WERI-Rb-1 (cell line): ENCODE measurements around the gene BAG3.
A peak's percentile ranks its signal among the peaks of the same experiment; 100 is the strongest.

Experiments
- DNase-seq: peaks from one replicate; pipeline ENCODE4 v3.0.0-alpha.2; 2020
- H3K27ac ChIP-seq: fragments of 250-450 bp; sonication (Bioruptor Pico); 2 replicates; pipeline ENCODE4 v1.5.1; 2020; ENCODE audit warnings: mild to moderate bottlenecking, moderate library complexity
- H3K27me3 ChIP-seq: fragments of 250-450 bp; sonication (Bioruptor Pico); 2 replicates; pipeline ENCODE4 v1.5.1; 2021; ENCODE audit warnings: mild to moderate bottlenecking, low read depth, moderate library complexity; ENCODE audit not compliant: insufficient read depth, severe bottlenecking
- H3K36me3 ChIP-seq: fragments of 250-450 bp; sonication (Bioruptor Pico); 2 replicates; pipeline ENCODE4 v1.5.1; 2020; ENCODE audit warnings: mild to moderate bottlenecking, moderate library complexity
- H3K4me3 ChIP-seq: 2 replicates; pipeline ENCODE4 v1.5.1; 2011; ENCODE audit warnings: low read depth, mild to moderate bottlenecking, control low read depth, low read length
- H3K9me3 ChIP-seq: fragments of 250-450 bp; sonication (Bioruptor Pico); 2 replicates; pipeline ENCODE4 v1.5.1; 2021; ENCODE audit warnings: mild to moderate bottlenecking, moderate library complexity; ENCODE audit not compliant: severe bottlenecking
- TF ChIP-seq, protein P1 (sequence below): IDR thresholded peaks from 2 replicates; pipeline ENCODE4 v1.5.1; 2011; ENCODE audit warnings: low read depth, mild to moderate bottlenecking, control low read depth, inconsistent platforms, low read length

The BAG3 gene

DNA sequence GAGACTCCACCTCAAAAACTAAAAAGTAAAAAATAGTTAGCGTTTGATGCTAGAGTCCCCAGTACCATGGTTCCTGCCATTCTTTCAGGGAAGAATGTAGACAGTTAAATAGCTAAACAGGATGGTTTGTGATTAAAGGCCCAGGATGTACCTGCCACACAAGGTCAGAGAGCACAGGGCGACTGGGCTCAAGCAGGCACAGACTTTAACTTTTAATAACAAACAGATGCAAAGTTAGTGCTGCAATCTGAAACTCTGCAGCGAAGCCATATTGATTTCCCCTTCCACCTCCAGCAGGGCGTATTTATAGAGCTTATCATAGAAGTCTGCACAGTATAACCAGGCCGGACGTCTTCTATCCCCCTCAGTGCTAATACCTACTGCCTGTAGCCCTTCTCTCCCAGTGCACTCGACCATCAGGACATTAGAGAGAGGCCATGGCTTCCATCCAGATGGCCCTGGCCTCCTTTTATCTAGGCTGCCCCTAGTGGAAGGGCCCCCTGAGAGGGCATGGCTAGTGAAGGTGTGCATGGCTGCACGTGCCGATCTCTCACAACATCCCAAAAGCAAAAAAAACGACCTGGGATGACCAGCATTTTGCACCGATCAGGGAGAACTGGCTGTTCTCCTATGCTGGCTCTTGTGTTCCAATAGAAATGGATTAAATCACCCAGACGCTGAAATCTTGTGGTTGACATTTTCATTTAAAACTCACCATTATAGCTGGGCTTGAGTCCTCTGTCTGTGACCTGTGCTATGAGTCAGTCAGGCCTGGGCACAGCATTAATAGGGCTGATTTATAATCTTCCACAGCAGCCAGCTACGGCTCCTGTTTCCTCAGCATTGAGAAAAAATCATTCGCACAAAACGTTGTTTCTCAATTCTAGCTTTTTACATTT lies 7.6 kb upstream of the BAG3 start:
- Histone ChIP-seq H3K9me3 (peaks cover 10% of the 10 kb centered on the region), H3K27ac (no peak overlapping the region), H3K4me3 (no peak overlapping the region), H3K27me3 (no peaks in the 10 kb centered on the region), H3K36me3 (no peaks in the 10 kb centered on the region)
- TF ChIP-seq, protein P1, sequence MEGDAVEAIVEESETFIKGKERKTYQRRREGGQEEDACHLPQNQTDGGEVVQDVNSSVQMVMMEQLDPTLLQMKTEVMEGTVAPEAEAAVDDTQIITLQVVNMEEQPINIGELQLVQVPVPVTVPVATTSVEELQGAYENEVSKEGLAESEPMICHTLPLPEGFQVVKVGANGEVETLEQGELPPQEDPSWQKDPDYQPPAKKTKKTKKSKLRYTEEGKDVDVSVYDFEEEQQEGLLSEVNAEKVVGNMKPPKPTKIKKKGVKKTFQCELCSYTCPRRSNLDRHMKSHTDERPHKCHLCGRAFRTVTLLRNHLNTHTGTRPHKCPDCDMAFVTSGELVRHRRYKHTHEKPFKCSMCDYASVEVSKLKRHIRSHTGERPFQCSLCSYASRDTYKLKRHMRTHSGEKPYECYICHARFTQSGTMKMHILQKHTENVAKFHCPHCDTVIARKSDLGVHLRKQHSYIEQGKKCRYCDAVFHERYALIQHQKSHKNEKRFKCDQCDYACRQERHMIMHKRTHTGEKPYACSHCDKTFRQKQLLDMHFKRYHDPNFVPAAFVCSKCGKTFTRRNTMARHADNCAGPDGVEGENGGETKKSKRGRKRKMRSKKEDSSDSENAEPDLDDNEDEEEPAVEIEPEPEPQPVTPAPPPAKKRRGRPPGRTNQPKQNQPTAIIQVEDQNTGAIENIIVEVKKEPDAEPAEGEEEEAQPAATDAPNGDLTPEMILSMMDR: peak; percentile 53
- DNase-seq: peak; percentile 52

DNA sequence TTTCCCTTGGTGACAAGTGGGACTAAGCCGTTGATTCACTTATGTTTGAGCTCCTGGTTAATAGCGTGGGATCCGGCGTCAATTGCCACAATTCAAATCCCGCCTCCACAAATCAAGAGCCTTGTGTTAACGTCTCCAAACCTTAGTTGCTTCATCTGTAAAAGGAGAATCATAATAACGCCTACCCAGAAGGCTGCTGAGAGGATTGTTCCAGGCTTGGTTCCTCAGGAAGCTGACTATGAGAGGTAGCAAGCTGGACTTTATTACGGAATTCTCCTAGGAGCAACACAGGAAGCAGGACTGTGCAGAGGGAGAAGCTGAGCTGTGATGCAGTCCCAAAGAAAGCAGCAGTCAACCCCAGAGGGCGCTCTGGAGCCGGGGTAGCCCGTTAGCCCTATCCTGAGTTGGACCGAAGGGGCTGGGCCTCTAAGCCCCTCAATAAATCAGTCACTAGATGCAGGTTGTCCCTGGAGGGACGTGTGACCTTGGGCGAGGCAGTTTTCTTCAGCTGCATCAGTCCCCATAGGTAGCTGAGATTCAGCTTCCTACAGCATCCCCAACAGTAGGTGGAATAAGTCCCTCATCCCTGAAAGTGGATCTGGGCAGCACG lies 6.9 kb upstream of the BAG3 start:
- H3K9me3 ChIP-seq: peaks cover 10% of the 10 kb centered on the region
- TF ChIP-seq, protein P1: peak; percentile 64
- peak; percentile 41 for DNase-seq
- no peak overlapping the region for H3K27ac ChIP-seq
- no peaks in the 10 kb centered on the region for H3K27me3 ChIP-seq
- H3K36me3 ChIP-seq: no peaks in the 10 kb centered on the region
- no peak overlapping the region for H3K4me3 ChIP-seq

DNA sequence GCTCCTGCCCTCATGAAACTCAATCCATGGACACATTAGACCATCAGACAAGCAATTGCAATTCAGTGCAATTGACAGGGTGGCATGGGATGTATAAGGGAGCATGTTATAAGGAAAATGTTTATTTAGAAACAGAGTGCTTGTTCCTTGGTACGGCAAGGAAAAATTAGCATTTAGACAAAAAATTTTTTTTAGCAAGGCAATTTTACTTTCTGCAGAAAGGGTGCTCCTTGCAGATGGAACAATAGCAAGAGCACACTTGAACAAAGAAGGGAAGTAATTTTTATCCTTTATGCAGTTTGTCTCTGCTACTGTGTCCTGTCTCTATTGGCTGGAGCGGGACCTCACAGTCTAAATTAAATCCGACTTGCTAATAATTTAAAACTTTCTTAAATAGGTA lies 6.2 kb upstream of the BAG3 start:
- Histone ChIP-seq H3K27ac (no peak overlapping the region), H3K27me3 (no peaks in the 10 kb centered on the region), H3K9me3 (peaks cover 10% of the 10 kb centered on the region), H3K36me3 (no peaks in the 10 kb centered on the region), H3K4me3 (no peak overlapping the region)
- TF ChIP-seq, protein P1: no peak
- no peak for DNase-seq

DNA sequence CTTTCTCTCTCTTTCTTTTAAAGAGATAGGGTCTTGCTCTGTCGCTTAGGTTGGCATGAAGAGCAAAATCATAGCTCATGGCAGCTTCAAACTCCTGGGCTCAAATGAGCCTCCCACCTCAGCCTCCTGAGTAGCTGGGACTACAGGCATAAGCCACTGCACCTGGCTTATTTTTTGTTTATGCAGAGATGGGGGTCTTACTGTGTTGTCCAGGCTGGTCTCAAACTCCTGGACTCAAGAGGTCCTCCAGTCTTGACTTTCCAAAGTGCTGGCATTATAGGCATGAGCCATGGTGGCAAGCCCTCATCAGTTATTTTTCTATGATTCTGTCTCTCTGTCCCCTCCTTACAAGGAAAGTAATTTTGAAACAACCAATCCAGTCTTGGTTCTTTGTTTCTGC lies 1.1 kb upstream of the BAG3 start:
- TF ChIP-seq, protein P1: no peak
- H3K27ac ChIP-seq: no peak overlapping the region
- no peak for DNase-seq
- 0 out of 2 replicates have a peak overlapping the region, but pooled peaks have one; percentile 64 for H3K4me3 ChIP-seq
- no peaks in the 10 kb centered on the region for H3K36me3 ChIP-seq
- peaks cover 1% of the 10 kb centered on the region for H3K9me3 ChIP-seq
- H3K27me3 ChIP-seq: no peaks in the 10 kb centered on the region

DNA sequence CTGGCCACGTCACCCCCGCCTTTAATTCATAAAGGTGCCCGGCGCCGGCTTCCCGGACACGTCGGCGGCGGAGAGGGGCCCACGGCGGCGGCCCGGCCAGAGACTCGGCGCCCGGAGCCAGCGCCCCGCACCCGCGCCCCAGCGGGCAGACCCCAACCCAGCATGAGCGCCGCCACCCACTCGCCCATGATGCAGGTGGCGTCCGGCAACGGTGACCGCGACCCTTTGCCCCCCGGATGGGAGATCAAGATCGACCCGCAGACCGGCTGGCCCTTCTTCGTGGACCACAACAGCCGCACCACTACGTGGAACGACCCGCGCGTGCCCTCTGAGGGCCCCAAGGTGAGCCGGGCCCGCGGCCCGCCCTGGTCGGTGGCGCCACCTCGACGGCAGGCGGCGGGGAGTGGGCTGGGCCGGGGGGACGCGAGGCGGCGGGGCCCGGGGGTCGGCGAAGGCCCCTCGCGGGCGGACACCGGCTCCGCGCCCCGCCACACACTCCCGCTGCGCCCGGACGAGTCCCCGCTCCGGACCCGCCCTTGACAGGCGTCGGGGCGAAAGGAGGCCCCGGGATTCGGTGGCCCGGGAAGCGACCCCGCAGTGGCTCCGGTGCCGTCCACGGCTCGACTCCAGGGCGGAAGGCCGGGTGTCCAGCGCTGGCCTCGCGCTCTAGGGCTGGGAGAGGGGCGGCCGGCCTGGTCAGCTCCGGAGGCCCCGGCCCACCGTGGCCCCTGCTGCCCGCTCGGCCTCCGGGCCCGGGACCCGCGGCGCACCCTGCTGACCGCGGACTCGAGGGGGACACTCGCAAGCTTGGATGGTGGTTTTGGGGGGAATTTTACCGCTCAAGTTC lies 557 bp downstream of the BAG3 start:
- DNase-seq: no peak
- Histone ChIP-seq H3K27me3 (no peaks in the 10 kb centered on the region), H3K27ac (no peak overlapping the region), H3K36me3 (no peaks in the 10 kb centered on the region), H3K9me3 (no peaks in the 10 kb centered on the region), H3K4me3 (no peak overlapping the region)
- TF ChIP-seq, protein P1: no peak
